ENCODE measurements around the gene SZRD1.
"Not testable (repeated sequence)": the region's sequence is repeated elsewhere in the genome, so short reads cannot be mapped to it uniquely, and the experiment has no call there.

Gene SZRD1

GRCh38 chr1:16366722-16367257, at the start of gene SZRD1:
SZRD1 (plus strand) TSS chr1:16367242; CDS start chr1:16367258, 16 bp downstream.
- DNase-seq = peak in 12 of 14 donors; percentile 78 to 98 (median 96)

DNA sequence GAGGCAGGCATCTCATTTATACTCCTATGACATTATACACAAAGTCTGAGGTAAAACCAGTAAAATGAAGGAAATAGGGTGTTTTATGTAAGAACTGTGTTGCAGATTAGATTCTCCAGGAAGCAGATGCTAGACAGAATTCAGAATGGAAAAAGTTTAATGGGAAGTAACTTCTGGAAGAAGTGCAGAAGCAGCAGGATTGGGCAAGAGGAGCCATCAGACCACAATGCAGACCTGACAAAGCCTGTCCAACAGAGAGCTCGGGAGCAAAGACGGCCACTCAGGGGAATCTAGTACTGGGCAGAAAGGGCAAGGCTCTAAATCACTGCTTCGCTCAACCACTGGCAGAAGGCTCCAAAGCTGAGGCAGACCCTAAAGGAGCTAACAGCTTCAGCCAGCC, 48.5 kb upstream of the SZRD1 start:
- DNase-seq = peak in 2 of 14 donors; percentile 0 to 3

DNA sequence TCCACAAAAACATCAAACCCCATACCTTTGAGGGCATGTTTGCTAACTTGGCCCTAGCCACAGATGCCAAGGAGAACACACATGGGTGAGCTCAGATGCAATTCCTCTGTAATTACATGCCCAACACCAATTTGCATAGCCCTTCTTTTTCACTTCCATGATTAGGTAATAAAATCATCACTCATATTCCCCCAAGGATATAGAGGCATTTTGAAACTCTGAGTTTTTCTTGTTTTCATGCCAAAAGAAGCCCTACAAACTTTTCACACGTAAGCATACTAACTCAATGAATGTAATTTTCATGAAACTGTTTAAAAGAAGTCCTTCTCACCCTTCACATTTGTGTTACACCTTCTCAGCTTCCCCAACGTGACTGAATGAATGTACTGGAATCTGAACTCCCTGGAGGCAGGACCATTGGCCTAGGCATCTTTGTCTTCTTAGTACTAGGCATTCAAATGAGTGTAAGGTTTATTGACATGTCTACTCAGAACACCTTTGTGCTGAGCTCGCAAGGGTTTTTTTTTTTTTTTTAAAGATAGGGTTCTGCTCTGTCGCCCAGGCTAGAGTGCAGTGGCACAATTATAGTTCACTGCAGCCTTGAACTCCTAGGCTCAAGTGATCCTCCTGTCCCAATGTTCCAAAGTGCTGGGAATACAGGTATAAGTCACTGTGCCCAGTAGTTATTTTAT, 45.7 kb upstream of the SZRD1 start:
- no peak for DNase-seq

GRCh38 chr1:16324456-16324890, 42.6 kb upstream of the SZRD1 start:
- peak in 2 of 14 donors; percentile 3 to 29 for DNase-seq

GRCh38 chr1:16326833-16327404, 40.1 kb upstream of the SZRD1 start:
- DNase-seq = no peak

DNA sequence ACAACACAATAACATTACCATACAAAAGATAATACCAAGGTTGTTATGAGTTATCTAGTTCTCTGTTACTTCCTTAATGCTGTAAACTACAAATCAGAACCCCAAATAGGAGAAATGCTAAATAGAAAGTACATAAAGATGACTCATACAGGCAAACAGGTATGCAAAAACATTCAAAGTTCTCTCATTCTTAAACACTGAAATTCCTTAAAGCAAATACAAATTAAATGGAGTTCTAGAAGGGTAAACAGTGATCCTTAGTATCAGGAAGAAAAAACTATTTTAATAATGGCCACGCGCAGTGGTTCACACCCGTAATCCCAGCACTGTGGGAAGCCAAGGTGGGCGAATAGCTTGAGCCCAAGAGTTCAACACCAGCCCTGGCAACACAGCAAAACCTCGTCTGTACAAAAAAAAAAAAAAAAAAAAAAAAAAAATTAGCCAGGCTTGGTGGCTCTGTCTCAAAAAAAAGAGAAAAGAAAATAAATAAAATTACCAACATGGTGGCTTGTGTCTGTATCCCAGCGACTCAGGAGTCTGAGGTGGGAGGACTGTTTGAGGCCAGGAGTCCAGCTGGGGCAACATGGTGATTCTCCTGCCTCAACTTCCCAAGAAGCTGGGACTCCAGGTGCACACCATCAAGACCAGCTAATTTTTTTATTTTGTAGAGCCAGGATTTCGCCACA, 32.2 kb upstream of the SZRD1 start:
- DNase-seq = no peak

- no peak for DNase-seq
Measured at GRCh38 chr1:16338961-16339360, 28.1 kb upstream of the SZRD1 start.

- no peak for DNase-seq
Measured at GRCh38 chr1:16340673-16341072, 26.4 kb upstream of the SZRD1 start.

- no peak for DNase-seq
Measured at GRCh38 chr1:16342331-16343062, 24.5 kb upstream of the SZRD1 start.

DNA sequence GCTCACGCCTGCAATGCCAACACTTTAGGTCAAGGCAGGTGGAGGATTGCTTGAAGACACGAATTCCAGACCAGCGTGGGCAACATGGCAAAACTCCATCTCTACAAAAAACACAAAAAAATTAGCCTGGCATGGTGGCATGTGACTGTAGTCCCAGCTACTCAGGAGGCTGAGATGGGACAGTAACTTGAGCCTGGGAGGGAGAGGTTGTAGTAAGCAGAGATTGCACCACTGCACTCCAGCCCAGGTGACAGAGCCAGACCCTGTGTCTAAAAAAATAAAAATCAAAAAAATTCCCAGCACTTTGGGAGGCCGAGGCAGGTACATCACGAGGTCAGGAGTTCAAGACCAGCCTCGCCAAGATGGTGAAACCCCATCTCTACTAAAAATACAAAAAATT, 23.8 kb upstream of the SZRD1 start:
- not testable (repeated sequence) for DNase-seq

GRCh38 chr1:16348414-16349182, 18.4 kb upstream of the SZRD1 start:
- no peak for DNase-seq

DNA sequence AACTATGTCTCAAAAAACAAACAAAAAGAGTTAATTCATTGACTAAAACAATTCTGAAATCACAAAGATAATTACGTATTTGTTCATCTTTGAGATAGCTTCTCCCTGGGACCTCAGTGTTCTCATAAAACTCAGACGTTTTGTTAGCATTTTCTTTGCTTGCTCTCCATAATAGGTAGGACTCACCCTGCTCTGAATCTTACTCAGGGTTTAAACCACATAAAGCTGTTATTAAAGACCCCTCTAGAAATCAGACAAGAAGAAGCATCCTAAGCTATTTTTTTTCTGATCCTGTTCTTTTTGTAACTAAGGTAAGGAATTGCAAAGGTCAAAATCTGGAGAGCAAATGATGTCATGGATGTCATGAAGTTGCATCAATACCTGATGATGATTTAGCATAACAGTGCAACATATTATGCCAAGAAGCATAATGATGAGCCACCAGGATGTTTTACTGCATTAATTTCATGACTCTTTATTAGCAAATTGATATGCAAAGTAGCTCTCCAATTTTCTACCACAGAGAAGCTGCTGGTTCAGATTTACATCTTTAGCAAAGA, 17.1 kb upstream of the SZRD1 start:
- no peak for DNase-seq

- DNase-seq = peak in 5 of 14 donors; percentile 30 to 42 (median 32)
Measured at GRCh38 chr1:16351456-16351993, 15.5 kb upstream of the SZRD1 start.

DNA sequence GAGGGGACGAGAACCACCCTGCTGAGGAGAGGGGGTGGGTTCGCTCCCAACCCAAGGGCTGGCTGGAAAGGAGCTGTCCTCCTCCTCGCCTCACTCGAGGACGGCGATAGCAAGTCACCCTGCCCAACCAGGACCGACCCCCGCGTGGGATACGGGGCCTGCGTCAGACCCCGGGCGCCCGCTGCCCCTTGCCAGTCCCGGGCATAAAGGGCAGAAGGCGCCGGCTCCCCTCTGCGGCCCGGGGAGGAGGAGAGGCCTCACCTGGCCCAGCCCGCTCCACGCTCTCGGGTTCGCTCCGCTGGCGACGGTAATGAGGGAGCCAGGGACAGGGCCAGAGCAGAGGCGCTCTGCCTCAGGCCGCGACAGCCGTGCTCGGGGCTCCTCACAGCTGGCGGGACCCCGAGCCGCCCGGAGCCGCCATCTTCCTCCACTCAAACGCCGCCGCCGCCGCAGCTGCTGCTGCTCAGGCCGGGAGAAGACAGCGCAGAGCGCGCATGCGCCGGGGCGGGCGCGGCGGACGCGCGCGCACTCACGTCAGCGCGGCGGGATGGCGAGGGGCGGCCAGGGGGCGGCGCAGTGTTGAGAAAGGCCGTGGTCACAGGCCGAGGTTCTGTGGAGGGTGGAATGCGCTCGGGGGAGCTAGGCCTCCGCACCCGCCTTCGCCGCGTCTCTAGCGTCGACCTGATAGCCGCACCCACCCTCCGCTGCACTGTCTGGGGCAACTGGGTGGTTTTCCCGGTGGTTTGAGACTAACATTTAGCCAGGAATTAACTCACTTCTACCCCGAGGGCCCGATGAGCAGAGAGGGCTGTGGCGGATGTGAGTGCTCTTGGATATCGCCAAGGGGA, 14.8 kb upstream of the SZRD1 start, which contains the start of gene FBXO42:
Gene FBXO42, minus strand, starts transcription at position 487 of the 848 bp plus-strand sequence. CDS start 37,062 bp downstream, outside the sequence.
- peak; percentile 26 to 95 (median 85) for DNase-seq

- no peak for DNase-seq
Measured at GRCh38 chr1:16352842-16353535, 14.1 kb upstream of the SZRD1 start.

GRCh38 chr1:16354619-16355018, 12.4 kb upstream of the SZRD1 start:
- DNase-seq = no peak

DNA sequence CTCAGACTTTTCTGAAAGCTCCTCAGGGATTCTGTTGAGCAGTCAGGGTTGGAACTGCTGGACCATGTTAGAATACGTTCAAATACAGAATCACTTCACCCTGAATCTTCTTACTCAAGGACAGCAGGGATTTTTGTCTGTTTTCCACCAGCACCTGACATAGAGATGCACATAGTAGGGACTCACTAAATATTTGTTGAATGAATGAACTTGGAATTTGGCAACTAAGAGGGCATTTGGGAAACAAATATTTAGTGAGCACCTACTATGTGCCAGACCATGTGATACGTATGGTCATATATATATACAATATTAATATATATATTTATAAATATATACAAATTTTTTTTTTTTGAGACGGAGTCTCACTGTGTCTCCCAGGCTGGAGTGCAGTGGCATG, 10.2 kb upstream of the SZRD1 start:
- no peak for DNase-seq

GRCh38 chr1:16365146-16365498, 1.9 kb upstream of the SZRD1 start:
- DNase-seq = not testable (repeated sequence)

- DNase-seq = peak; percentile 81 to 98 (median 95)
Measured at GRCh38 chr1:16367258-16367967, 371 bp downstream of the SZRD1 start.

Data from C1 segment of cervical spinal cord (tissue), 14 donors.